CD4-positive, alpha-beta T cell treated with Interleukin-6 for 4 hours (primary cell): ENCODE results near the gene GAB1.
"Not testable (repeated sequence)": the region's sequence is repeated elsewhere in the genome, so short reads cannot be mapped to it uniquely, and the experiment has no call there.

Experiments
- DNase-seq: peaks from one replicate; pipeline ENCODE4 v3.0.0-alpha.2; 2020; ENCODE audit warnings: mixed read lengths

Gene GAB1

DNA sequence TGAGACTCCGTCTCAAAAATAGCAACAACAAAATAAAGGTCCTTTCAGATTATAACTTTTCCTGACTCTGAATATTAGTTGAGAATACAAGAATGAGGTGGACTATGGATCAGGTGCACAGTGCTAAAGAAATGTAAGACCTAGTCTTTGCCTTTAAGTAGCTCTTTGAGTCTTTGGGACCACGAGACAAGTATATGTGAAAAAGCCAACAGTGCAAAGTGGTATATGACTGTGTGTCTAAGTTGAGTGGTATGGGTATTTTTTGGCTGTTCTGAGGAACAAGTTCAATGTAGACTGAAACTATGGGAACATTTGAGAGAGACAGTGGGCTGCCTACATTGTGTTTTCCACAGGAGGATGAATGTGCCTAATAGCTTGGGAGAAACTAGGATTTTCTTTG lies 2.8 kb downstream of the GAB1 start:
- DNase-seq = no peak

DNA sequence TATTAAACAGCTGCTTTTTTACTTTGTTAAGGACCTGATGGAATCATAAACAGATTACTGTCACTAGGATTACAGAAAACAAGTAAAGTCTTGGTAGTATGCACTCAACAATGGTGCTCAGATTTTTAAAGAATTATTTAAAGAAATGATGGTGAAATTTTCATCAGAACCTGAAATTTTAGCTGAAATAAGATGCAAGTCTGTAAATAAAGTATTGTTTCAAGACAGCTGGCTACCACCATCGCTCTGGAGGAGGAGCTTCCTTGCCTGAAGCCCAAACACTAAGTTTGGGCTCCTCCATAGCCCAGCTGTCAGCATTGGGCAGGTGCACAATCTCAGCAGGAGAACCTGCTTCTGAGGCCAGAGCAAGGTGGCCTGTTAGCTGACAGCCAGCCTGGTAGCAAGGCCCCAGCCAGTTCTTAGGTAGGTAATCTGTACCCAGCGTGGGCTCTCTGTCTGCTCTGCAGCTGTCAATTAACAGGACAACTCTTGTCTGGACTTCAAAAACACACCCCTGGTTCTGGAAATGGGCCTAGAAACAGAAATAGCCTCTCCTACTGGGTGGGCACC lies 4.6 kb downstream of the GAB1 start:
- DNase-seq = no peak

DNA sequence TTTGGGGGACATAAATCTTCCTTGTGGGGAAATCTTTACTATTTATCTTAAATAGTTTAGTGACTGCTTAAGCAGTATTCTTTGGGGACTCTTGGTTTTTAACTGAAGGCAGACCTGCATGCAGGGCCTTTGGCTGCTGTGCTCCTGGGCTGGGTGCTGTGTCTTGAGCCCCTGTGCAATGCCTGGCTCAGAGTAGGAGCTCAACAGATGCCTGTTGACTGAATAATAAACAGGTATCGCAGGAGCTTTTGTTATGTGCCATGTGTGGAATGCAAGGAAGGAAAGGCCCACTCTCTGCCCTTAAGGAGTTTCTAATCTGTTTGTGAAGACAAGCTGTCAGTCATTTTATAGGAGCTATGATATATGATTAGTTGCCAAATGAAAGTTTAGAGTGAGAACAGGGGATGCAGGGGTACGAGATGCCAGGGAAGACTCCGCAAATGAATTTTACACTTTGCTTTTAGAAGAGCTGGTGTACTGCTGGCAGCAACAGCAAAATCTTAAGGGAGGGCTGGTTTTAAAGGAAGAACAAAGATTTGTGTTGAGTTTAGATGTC lies 6.7 kb downstream of the GAB1 start:
- no peak for DNase-seq

DNA sequence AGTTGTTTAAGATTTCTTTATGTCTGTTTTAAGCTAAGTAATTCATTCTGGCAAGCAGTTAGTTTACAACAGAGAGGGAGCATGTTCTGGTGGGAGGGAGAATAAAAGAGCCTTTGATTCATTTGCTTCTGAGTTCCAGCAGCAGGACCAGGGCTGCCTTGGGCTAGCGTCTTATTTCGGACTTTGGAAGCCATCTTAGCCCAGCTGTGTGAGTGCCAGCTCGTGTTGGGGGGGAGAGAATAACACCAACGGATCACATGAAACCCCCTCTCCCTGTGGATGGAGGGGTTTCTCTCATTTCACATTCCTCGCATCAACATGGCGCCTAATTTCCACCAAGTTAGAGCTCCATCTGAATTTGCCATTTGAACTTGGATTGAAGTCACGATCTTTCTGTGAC lies 7.4 kb downstream of the GAB1 start:
- DNase-seq = no peak

DNA sequence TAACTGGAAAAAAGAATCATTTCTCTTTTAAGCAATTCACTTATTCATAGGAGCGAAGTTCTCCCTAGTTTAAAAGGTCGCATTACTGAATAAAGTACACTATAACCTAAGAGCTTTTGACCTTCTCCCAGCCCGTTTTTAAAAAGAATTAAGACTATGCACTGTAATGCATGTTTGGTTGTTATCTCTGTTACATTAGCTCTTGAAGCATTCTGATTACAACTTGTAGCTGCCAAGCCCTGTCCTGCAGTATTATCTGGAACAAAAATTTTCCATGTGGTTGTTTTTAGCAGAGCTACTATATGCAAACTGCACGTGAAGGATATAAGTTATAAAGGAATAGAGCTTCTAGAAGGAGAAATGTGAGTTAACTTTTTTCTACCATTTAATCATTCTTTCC lies 8.1 kb downstream of the GAB1 start:
- DNase-seq = no peak

DNA sequence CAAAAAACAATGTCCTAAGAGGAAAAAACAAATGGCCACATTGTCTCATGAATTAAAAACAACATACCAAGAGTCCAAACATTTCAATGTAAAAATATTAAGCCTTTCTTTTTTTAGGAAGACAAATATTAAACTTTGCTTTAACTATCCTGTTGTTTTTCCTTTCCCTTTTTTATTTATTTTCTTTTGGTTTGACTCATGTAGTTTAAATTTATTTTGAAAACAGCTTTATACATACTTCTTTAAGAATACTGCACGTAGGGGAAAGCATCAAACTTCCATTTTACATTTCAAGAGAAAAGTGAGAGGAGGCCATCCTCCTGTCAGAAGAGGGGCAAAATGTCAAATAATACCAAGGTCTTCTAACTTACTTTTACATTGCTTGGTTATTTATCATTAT lies 8.7 kb downstream of the GAB1 start:
- no peak for DNase-seq

DNA sequence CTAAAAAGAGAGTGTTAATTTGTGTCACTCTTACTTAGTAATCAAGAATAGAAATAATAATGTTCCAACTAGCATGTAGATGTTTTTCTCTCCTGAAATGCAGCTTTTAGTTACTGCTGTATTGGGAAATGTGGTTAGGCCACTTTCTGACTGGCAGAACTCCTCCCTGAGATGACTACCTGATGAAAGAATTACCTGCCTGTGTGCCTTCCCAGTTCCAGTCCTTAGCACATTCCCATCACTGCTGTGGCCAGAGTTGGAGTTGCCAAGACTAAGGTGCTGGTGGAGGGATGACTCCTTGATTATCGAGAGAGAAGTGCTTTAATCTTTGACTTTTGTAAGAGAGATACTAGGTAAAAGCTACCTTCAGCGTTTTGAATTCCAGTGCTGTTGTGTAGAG lies 9.5 kb downstream of the GAB1 start:
- DNase-seq = no peak

DNA sequence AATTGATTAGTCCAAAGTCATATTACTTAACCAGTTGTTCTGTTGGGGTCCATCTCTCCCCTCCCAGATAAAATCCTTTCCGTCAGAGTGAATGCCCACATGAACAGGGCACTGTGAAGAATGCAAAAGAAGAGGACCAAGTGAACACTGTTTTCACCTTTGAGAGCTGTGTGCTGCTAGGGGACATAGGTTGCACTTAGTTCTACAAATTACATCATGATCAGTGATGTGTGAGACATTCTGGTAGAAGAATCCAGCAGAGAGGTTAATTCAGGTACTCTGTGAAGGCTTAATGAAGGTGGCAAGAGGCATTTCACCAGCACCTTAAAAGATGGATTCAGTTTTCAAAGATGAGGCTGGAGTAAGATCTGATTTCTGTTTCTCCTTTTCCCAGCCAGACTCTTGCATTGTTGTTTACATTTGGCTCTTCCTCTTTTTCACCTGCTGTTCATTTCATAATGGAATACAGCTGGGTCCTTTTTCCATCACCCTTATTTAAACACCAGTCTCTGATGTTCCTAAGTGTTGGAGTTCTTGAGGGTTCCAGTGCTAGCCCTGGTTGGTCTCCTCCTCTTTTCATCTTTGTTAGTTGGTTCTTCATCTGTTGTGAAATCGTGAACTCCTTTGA lies 10.9 kb downstream of the GAB1 start:
- DNase-seq = no peak

DNA sequence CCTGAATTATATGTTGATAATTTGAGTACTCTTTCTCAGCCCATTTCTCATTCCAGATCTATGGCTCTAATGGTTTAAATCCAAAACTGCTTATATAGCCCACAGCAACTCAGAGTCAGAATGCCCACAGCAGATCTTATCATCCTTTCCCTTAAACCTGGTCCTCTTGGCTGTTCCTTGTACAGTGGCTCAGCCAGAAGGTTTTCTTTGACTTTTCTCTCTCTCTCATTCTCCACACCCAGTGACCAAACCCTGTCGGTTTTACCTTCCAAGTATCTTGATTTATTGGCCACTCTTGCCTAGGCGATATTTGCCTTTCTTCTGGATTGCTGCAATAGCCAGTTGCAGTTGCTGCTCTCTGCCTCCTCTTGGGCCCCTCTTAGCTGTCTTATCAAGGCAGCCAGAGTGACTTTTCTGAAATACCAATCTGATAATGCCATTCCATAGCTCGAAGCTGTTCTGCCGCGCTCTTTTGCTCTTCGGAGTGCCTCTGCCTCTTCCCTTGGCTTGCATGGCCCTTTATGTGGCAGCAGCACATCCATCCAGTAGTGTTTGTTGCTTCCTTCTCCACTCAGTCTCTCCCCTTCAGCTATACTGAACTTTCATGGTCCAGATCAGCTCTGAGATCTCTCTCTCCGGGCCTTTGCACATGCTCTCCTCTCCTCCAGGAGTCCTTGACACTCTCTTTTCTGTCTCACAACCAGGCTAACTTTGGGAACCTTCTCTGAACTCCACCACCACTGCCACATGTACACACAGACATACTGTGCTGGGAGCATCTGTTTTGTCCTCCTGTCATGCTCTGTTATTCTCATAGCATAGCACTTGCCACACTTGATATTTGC lies 11.8 kb downstream of the GAB1 start:
- no peak for DNase-seq

DNA sequence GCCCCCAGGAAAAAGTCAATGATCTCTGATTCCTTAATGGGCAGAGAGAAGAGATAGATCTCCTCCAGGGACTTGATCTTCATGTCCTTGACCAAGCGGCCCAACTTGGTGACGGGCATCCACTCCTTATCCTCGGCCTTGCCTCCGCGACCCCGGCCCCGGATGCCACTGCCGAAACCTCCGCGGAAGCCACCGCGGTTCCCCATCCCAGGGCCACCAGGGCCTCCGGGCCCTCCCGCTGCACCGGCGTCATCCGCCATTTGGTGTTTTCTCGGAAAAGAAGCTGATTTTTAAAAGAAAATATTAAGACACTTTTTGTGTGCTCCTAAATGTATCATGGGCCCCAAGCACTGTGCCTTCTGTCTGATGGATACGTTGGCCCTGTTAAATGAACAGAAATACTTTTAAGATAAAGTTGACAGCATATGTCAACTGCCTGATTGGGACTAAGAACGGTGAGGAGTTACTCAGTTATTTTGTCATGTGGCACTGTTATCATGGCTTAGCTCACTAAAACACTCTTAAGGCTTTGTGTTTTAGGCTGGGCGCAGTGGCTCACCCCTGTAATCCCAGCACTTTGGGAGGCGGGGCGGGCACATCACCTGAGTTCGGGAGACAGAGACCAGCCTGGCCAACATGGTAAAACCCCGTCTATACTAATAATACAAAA lies 13.3 kb downstream of the GAB1 start:
- not testable (repeated sequence) for DNase-seq

DNA sequence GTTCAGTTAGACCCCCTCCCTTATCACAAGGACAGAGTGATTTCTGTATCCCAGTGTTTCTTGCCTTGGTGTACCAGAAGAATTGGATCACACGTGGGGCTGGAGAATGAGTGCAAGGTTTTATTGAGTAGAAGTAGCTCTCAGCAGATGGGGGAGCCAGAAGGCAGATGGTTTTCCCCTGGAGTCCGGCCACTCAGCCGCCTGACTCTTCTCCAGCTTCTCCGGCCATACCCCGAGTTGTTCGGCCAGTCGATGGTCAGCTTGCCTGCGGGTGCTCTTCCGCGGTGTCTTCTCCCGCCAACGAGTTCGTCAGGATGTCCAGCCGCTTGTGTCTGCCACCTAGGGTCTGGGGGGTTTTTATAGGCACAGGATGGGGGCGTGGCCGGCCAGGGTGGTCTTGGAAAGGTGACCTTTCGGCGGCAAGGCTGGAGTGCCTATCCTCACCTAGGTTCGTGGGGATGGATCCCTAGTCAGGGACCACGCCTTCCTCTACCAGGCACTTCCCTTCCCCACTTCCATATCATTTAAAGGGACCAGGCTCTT lies 14.5 kb downstream of the GAB1 start:
- no peak for DNase-seq

DNA sequence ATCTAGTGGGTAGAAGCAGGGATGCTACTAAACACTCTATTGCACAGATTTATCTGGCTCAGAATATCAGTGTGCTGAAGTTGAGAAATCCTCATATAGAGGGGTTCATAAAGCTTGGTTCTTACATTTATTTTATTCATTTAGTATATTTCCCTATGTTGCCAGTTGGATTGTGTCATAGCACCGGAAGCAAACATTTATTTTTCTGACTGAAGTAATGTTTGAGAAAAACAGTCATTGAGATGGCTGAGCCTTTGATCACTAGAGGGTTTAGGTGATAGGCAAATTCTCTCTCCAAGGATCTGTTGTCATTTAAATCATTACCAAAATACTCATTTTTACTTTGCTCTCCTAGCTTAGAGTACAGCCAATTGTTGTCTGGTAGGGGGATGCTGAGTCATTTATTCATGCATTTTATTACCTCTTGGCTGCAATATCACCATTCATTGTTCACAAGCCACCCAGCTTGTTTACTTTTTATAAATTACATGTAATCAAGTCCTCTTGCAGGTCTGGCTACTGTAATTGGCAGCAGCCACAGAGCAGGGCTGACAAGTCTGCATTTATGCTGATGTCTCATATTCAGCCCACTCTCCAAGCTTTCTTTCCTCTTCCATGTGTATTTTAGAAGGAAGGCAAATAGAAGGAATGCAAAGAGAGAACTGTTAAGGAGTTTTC lies 15.2 kb downstream of the GAB1 start:
- no peak for DNase-seq

DNA sequence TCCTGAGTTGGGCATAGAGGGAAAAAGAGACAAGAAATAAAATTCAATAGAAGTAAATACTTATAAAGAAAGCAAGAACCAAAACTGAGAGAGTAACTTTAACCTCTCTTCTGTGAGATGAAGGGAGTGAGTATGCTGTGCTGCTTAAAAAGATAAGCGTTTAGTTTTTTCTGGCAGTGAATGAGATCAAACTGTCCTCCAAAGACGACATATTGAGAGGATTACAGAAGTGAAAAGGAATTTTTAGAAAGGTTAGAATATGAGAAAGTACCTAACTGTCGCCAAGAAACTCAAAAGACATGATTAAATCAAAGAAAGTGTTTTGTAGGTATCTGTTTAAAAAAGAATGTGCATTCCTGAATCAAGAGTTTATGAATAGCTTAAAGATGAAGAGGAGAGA lies 16.0 kb downstream of the GAB1 start:
- DNase-seq = no peak

DNA sequence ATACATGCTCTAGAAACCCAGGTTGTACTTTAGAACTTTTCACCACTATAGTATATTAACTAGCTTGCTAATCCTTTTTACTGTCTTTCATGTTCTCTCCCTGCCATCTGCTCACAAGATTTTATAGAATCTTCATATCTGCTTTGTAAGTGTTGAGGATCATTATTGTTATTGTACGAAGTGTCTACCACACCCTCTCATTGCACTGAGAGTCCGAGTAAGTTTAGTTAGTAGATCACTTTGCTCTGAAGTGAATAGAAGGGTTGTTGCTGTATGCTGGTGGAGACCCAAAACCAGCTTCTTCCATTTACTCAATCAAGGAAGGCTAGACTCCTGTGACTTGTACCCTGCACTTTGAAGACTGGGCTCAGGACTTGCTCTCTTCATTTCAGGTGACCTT lies 17.1 kb downstream of the GAB1 start:
- no peak for DNase-seq

DNA sequence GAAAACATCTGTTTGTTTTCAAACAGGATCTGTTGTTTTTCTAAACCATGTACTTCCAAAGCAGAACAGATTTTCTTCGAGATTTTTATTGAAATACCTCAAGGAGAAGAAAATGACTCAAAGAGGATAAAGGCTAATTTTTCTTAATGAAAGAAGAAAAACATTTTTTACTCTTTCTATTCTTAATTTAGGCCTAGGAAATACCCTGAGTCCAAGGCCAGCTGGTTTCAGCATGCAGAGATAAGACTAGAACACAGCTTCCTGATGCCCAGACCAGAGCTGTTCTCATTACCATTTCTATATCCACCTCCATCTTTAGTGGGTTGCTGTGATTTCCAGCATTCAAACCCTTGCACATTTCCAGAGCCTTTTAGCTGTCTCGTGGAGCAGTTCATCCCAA lies 18.3 kb downstream of the GAB1 start:
- DNase-seq = no peak

DNA sequence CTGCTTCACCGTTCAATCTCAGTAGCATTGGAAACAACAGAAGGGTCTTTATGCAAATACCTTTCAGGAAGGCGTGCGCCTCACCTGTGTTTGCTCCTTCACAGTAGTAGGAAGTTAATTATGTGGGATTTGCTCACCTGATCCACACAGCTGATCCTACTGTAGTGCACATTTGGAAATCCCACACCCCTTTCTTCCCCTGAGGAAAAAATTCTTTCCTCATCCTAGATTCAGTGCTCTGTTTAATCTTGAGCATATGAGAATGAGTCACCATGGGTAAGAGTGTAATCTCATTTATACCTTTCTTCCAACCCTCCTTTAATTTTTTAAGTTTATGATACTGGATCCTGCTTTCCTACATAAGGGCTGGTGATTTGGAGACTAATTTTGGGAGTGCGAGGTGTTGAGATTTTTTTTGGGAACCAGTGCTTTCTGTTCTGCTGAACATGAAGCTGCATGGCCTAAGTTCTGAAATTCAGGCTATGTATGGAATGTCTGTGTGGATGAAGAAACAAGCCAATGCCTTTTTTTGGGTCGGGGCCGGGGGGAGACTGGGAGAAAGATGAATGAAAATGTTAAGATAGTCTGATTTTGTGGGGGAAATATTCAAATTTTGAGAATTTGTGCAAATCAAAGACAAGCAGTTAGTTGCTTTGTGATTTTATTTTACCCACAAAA lies 19.0 kb downstream of the GAB1 start:
- DNase-seq = no peak

DNA sequence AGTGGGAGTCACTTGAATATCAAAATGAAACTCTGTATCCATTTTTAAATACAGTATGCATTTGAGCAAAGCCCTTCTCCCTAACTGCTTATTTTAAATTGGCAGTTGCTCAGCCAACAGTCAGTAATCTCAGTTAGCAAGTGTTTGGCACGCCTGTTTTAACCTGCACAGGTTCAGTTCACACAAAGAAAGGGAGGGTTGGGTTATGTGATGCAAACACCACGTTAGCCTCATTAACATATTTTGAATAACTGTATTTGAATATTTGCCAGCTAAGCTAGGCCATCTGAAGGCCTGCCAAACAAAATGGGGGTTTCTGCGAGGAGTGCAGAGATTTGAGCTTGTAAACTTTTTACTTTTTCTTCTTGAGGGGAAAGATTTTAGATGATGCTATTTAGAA lies 19.8 kb downstream of the GAB1 start:
- DNase-seq = no peak

DNA sequence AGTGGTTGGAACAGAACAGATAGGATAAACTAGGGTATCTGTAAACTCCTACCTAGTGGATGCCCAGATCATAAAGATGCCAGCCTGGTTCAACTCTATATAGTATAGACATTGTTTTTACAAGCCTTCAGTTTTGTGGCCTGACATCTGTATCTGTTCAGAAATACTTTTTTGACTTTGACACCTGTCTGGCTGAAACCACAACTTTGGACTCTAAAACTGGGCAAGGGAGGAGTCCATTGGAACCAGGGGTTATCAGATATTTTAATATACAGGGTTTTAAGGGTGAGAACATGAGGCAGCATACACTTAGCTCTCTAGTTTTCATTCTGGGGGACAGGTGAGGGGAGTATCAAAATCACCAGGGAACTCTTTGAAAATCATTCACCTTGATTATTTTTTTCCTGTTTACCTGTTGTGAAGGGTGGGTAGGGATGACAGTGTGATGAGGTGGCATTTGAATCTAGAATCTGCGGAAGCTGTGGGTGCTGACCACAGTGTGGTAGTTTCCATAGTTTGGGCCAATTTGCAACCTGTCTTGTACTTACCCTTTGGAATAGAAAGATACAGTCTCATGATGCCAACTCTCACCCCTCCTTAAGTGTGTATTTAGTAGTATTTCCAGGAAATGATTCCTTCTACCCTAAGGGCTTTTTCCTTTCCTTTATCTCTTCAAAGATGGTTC lies 20.6 kb downstream of the GAB1 start:
- DNase-seq = no peak

DNA sequence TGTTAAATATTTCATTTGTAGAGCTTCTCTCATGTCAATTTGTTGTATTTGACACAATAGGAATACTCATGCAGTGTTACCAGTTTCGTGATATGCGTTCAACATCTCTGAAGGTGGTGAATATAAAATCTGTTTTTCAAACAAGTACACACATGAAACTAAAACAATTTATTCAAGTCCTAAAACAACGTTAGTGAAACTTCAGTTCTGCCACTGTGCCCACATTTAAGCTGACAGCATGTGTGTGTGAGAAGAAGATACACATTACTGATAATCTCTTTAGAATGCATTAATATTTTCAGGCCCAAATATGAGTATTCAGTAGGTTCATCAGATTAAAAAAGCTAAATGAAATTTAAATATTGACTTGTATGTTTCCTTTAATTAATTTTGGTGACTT lies 21.7 kb downstream of the GAB1 start:
- DNase-seq = no peak

DNA sequence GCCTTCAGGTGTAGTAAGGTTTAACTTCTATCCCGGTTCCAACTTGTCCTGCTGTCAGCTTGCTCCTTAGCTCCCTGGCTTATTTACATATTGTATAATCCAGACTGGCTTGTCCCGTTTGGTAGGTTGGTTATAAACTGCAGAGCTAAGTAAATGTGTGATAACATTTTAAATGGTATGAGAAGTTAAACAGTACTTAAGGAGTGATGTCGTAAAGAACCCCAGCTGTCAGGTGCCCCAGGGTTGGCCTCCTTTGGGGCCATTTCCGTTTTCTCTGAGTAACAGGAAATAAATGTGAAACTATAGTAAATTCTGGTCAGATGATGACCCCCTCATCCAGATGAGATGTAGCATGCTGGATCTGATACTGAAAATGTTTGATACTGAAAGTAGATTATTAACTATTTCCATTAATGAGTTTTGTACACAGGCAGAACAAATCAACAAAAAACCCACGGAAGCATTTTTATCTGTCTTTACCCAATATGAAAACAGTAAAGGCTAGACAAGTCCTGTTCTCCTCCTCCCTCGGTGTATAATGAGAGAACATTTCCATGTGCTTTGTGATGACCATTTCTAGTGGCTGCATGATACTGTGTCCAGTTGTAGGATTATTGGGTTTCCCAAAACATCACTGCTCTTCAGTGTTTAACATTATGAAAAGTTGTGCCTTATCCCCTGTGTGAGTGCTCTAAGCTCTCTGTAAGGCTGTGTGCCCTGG lies 22.4 kb downstream of the GAB1 start:
- DNase-seq = peak; percentile 5
